OCI-LY3 (cell line): ENCODE data around the gene EIF4EBP2.

Experiments used
- EZH2phosphoT487 ChIP-seq: fragments of 200-600 bp; shearing (Covaris generic); IDR thresholded peaks from 2 replicates; pipeline ENCODE4 v1.6.1; 2018; ENCODE audit warnings: antibody characterized with exemption, mixed run types, low read depth
- TF ChIP-seq, protein P1 (sequence below): fragments of 200-600, 300-600 bp; sonication (generic); IDR thresholded peaks from 2 replicates; pipeline ENCODE4 v1.5.1; 2014; ENCODE audit warnings: antibody characterized with exemption, low read length, low read depth

DNA sequence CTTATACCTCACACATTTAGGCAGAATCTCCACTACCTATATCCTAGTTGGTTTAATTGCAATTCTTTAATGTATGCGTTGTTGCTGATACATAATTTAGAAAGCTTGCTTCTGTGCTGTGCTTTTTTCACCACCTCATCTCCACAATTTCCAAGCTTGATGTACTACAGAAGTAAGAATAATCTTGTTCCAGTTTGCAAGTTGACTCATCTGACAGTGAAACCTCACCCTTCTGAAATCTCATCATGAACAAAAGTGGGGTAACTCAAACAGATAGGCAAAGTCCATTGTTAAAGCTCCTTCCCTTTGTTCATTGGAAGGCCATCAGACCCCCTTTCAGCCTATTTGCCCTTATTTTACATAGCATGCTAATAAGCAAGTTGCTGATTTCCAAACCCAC, 13.6 kb downstream of the EIF4EBP2 start:
- TF ChIP-seq, protein P1, sequence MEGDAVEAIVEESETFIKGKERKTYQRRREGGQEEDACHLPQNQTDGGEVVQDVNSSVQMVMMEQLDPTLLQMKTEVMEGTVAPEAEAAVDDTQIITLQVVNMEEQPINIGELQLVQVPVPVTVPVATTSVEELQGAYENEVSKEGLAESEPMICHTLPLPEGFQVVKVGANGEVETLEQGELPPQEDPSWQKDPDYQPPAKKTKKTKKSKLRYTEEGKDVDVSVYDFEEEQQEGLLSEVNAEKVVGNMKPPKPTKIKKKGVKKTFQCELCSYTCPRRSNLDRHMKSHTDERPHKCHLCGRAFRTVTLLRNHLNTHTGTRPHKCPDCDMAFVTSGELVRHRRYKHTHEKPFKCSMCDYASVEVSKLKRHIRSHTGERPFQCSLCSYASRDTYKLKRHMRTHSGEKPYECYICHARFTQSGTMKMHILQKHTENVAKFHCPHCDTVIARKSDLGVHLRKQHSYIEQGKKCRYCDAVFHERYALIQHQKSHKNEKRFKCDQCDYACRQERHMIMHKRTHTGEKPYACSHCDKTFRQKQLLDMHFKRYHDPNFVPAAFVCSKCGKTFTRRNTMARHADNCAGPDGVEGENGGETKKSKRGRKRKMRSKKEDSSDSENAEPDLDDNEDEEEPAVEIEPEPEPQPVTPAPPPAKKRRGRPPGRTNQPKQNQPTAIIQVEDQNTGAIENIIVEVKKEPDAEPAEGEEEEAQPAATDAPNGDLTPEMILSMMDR: no peak
- no peak for TF ChIP-seq EZH2phosphoT487
